Smooth muscle cell of the pulmonary artery (primary cell): ENCODE measurements around the gene CTNND2. TPM values are rescaled to one million over a fixed set of nuclear protein-coding genes. Genes with fewer than 3 reads are reported as not detected.

Experiments
- total RNA-seq: library from RNA; depleted of rRNA; stranded (reverse); fragments of >200 nt; gene quantifications from 2 replicates; pipeline ENCODE4 v1.2.3, GENCODE V29; 2014

CTNND2 gene
- total RNA-seq = not detected in 2 replicates

GRCh38 chr5:11904265-11904906 is at the start of gene CTNND2:
CTNND2 (minus strand) TSS chr5:11904446; CDS start chr5:11903853, 593 bp downstream.

